H1 (cell line): Measurements from ENCODE around the gene ZNF622. TPM values are rescaled to one million over a fixed set of nuclear protein-coding genes. Genes with fewer than 3 reads are reported as not detected.
A peak's percentile ranks its signal among the peaks of the same experiment; 100 is the strongest.

Source experiments
- CTCF ChIA-PET: fragments of 300-600 bp; sonication (Branson Sonifier 250); formaldehyde crosslinking; loops from one replicate; lab custom pipeline; 2021; ENCODE audit not compliant: partially characterized antibody; lab: Charles Lee
- POLR2A ChIA-PET: fragments of 300-600 bp; sonication (Branson Sonifier 250); formaldehyde crosslinking; loops from one replicate; lab custom pipeline; 2021; ENCODE audit warnings: inconsistent platforms; ENCODE audit not compliant: partially characterized antibody; lab: Charles Lee
- DNase-seq, 2 experiments: peaks; one replicate each; pipeline versions ENCODE4 v3.0.0 to v3.0.0-alpha.2; 2010 to 2022; ENCODE audit warnings: low spot score in 2 of 2, low read depth in 1 of 2, mixed read lengths in 1 of 2
- FAIRE-seq: peaks from 2 replicates; lab custom pipeline; 2011; peaks lifted over from hg19 to GRCh38; lab: Jason Lieb, UNC
- H2AFZ ChIP-seq: 2 replicates; pipeline ENCODE4 v1.8.1; 2012; ENCODE audit warnings: low read length, inconsistent platforms
- H2AK5ac ChIP-seq: 2 replicates; pipeline ENCODE4 v1.6.1; 2013; ENCODE audit warnings: low read depth, low read length
- H2BK120ac ChIP-seq: replicated peaks from 2 replicates; pipeline ENCODE3; 2013; ENCODE audit warnings: low read depth, low read length, inconsistent platforms
- H2BK12ac ChIP-seq: 2 replicates; pipeline ENCODE4 v1.6.1; 2013; ENCODE audit warnings: low read depth, low read length
- H2BK15ac ChIP-seq: 2 replicates; pipeline ENCODE4 v1.6.1; 2013; ENCODE audit warnings: low read length
- H2BK20ac ChIP-seq: 2 replicates; pipeline ENCODE4 v1.6.1; 2013; ENCODE audit warnings: low read length
- H2BK5ac ChIP-seq: 2 replicates; pipeline ENCODE4 v1.6.1; 2013; ENCODE audit warnings: low read depth, low read length
- H3K14ac ChIP-seq: 2 replicates; pipeline ENCODE4 v1.6.1; 2013; ENCODE audit warnings: inconsistent platforms; ENCODE audit not compliant: insufficient read length
- H3K18ac ChIP-seq: 2 replicates; pipeline ENCODE4 v1.6.1; 2013; ENCODE audit warnings: low read length; ENCODE audit errors: extremely low read depth
- H3K23ac ChIP-seq: 2 replicates; pipeline ENCODE4 v1.6.1; 2013; ENCODE audit warnings: inconsistent platforms; ENCODE audit not compliant: insufficient read length
- H3K23me2 ChIP-seq: 2 replicates; pipeline ENCODE4 v1.6.1; 2013; ENCODE audit warnings: low read depth, low read length
- H3K27ac ChIP-seq: 2 replicates; pipeline ENCODE4 v1.6.1; 2011; ENCODE audit warnings: low read depth, low read length, inconsistent platforms
- H3K27me3 ChIP-seq, 4 experiments: replicated peaks in 1 of 4; 1 replicate in 1 of 4; 2 replicates in 3 of 4; pipeline versions ENCODE4 v1.6.1 to v1.8.1; 2011 to 2013; ENCODE audit warnings: low read length in 3 of 4, mild to moderate bottlenecking in 3 of 4, inconsistent platforms in 2 of 4, mixed read lengths in 2 of 4, moderate library complexity in 1 of 4; ENCODE audit not compliant: control insufficient read depth in 3 of 4, insufficient read depth in 3 of 4; ENCODE audit errors: extremely low read depth in 1 of 4
- H3K36me3 ChIP-seq, 4 experiments: 2 replicates each; pipeline versions ENCODE4 v1.6.1 to v1.8.1; 2011 to 2013; ENCODE audit warnings: mild to moderate bottlenecking in 4 of 4, low read length in 3 of 4, moderate library complexity in 2 of 4, control low read depth in 1 of 4, inconsistent platforms in 1 of 4; ENCODE audit not compliant: insufficient read depth in 4 of 4, control insufficient read depth in 2 of 4
- H3K4ac ChIP-seq: replicated peaks from 2 replicates; pipeline ENCODE3; 2013; ENCODE audit warnings: low read length, low read depth, mixed read lengths, inconsistent platforms; ENCODE audit not compliant: insufficient read length
- H3K4me1 ChIP-seq, 4 experiments: replicated peaks in 1 of 4; 1 replicate in 1 of 4; 2 replicates in 3 of 4; pipeline versions ENCODE4 v1.6.1 to v1.8.1; 2011 to 2013; ENCODE audit warnings: low read length in 3 of 4, inconsistent platforms in 2 of 4, mixed read lengths in 1 of 4; ENCODE audit not compliant: insufficient read depth in 4 of 4, control insufficient read depth in 3 of 4
- H3K4me2 ChIP-seq, 2 experiments: 2 replicates each; pipeline versions ENCODE4 v1.6.1 to v1.8.1; 2011 to 2013; ENCODE audit warnings: low read depth in 2 of 2, low read length in 2 of 2, control low read depth in 1 of 2, inconsistent platforms in 1 of 2, mild to moderate bottlenecking in 1 of 2; ENCODE audit not compliant: insufficient read depth in 1 of 2
- H3K4me3 ChIP-seq, 4 experiments: fragments of 200-600, 300-600 bp in 1 of 4; sonication (generic), shearing (Covaris generic), sonication (Bioruptor Twin) in 1 of 4; 2 replicates each; pipeline versions ENCODE4 v1.5.1 to v1.8.1; 2011 to 2016; ENCODE audit warnings: low read length in 4 of 4, low read depth in 3 of 4, control low read depth in 2 of 4, inconsistent platforms in 2 of 4, mild to moderate bottlenecking in 2 of 4, mixed read lengths in 1 of 4, moderate library complexity in 1 of 4; ENCODE audit not compliant: insufficient read depth in 2 of 4; ENCODE audit errors: extremely low read depth in 1 of 4
- H3K56ac ChIP-seq: replicated peaks from 2 replicates; pipeline ENCODE3; 2013; ENCODE audit warnings: low read depth, mild to moderate bottlenecking, mixed read lengths, low read length, inconsistent platforms; ENCODE audit not compliant: insufficient read length
- H3K79me1 ChIP-seq: 2 replicates; pipeline ENCODE4 v1.6.1; 2013; ENCODE audit warnings: low read depth, low read length, control low read depth
- H3K79me2 ChIP-seq, 2 experiments: 2 replicates each; pipeline versions ENCODE4 v1.6.1 to v1.8.1; 2012 to 2013; ENCODE audit warnings: low read length in 2 of 2, mild to moderate bottlenecking in 2 of 2, inconsistent platforms in 1 of 2; ENCODE audit not compliant: insufficient read depth in 2 of 2, control insufficient read depth in 1 of 2
- H3K9ac ChIP-seq, 4 experiments: replicated peaks in 1 of 4; 1 replicate in 1 of 4; 2 replicates in 3 of 4; pipeline versions ENCODE4 v1.6.1 to v1.8.1; 2011 to 2013; ENCODE audit warnings: low read depth in 3 of 4, low read length in 3 of 4, control low read depth in 2 of 4, mild to moderate bottlenecking in 2 of 4, moderate library complexity in 2 of 4, inconsistent platforms in 1 of 4; ENCODE audit errors: extremely low read depth in 1 of 4
- H3K9me3 ChIP-seq, 2 experiments: 2 replicates each; pipeline versions ENCODE4 v1.6.1 to v1.8.1; 2012 to 2013; ENCODE audit warnings: mild to moderate bottlenecking in 2 of 2, moderate library complexity in 2 of 2, control low read depth in 1 of 2, inconsistent platforms in 1 of 2, low read depth in 1 of 2, low read length in 1 of 2, mixed read lengths in 1 of 2; ENCODE audit not compliant: insufficient read depth in 2 of 2
- H4K20me1 ChIP-seq, 2 experiments: replicated peaks in 1 of 2; 2 replicates each; pipeline versions ENCODE3 to v1.8.1; 2011 to 2013; ENCODE audit warnings: inconsistent platforms in 2 of 2, low read length in 2 of 2, mild to moderate bottlenecking in 1 of 2; ENCODE audit not compliant: insufficient read depth in 2 of 2, control insufficient read depth in 1 of 2
- H4K5ac ChIP-seq: 2 replicates; pipeline ENCODE4 v1.6.1; 2013; ENCODE audit warnings: low read length, low read depth, mixed read lengths, inconsistent platforms; ENCODE audit not compliant: insufficient read length
- H4K8ac ChIP-seq: 2 replicates; pipeline ENCODE4 v1.8.0; 2013; ENCODE audit warnings: mild to moderate bottlenecking, moderate library complexity, low read length, inconsistent platforms; ENCODE audit not compliant: insufficient read depth; ENCODE audit errors: extremely low read depth
- H4K91ac ChIP-seq: replicated peaks from 2 replicates; pipeline ENCODE3; 2013; ENCODE audit warnings: low read length, mixed read lengths, inconsistent platforms; ENCODE audit not compliant: insufficient read length
- CEBPB ChIP-seq: IDR thresholded peaks from 2 replicates; pipeline ENCODE4 v1.6.1; 2012; ENCODE audit warnings: low read depth, low read length
- RFX5 ChIP-seq: IDR thresholded peaks from 2 replicates; pipeline ENCODE4 v1.6.1; 2011; ENCODE audit warnings: low read depth, low read length, improper control_type of control experiment, borderline replicate concordance
- WGBS, 2 experiments: shearing (Covaris generic) in 1 of 2; methylation state at CpG; one replicate each; pipeline versions ENCODE4 v1.1.6 to v1.1.7; 2013 to 2015; ENCODE audit warnings: low lambda C conversion rate in 2 of 2, mixed read lengths in 2 of 2, inconsistent platforms in 1 of 2, low coverage in 1 of 2, missing lambda C conversion rate in 1 of 2; ENCODE audit not compliant: insufficient replicate concordance in 2 of 2, insufficient coverage in 1 of 2, insufficient read length in 1 of 2; ENCODE audit errors: extremely low coverage in 1 of 2, missing lambda C conversion rate in 1 of 2; 5-methylcytosine and 5-hydroxymethylcytosine counted together
- polyA plus RNA-seq, 7 experiments: library from polyadenylated mRNA; depleted of rRNA in 3 of 7; stranded (reverse) in 5 of 7; unstranded in 2 of 7; fragments of >200 nt in 5 of 7; fragments of 200-250 nt in 2 of 7; gene quantifications; 1 replicate in 5 of 7; 2 replicates in 1 of 7; 4 replicates in 1 of 7; pipeline versions ENCODE4 v1.2.1 to v1.2.3, GENCODE V29; 2011 to 2013; ENCODE audit warnings: missing spikeins in 2 of 7, mixed read lengths in 2 of 7
- total RNA-seq: library from RNA; stranded (reverse); fragmentation: NEBNext Ultra II Directional; extraction: Animal tissue kit (Norgen Biotek cat#: 25700); gene quantifications from 2 replicates; pipeline ENCODE4 v1.2.1, GENCODE V29; 2021

The ZNF622 gene
- total and polyA plus RNA-seq, 2 of the 8 experiments (the other 6 are each of a cell fraction or from before 2014, with no cell fraction given), result 8.8 to 30.8 TPM

- WGBS, 2 experiments, result 83% methylated on average over 3 of the region's 3 CpGs; no CpG with 5 or more reads in 1 of the 2 experiments
- no peak overlapping the region for H3K4me3 ChIP-seq
- H4K91ac ChIP-seq, result no peak overlapping the region
- no peak overlapping the region for H2AK5ac ChIP-seq
- H2BK15ac ChIP-seq, result no peak overlapping the region
- peaks cover 0 to 1% (median 0%) of the 10 kb centered on the region in 4 experiments; a peak in 1 of 7 replicates for H3K27me3 ChIP-seq
- ChIA-PET POLR2A (no interaction called here), CTCF (interaction anchor here (0.9 kb wide), 1 partner anchor 31 kb away, joined by 3 read pairs; no protein-coding TSS in a partner anchor)
- no peak overlapping the region for H4K5ac ChIP-seq
- no peak overlapping the region for H3K56ac ChIP-seq
- H2BK120ac ChIP-seq, result no peak overlapping the region
- no peak for TF ChIP-seq RFX5
- TF ChIP-seq CEBPB, result peak; percentile 45; the same call in 1 of the 2 replicates
- H3K23me2 ChIP-seq, result no peaks in the 10 kb centered on the region
- FAIRE-seq (no peak), DNase-seq (no peak)
- H3K14ac ChIP-seq, result no peak overlapping the region
- H4K8ac ChIP-seq, result no peak overlapping the region
- H3K23ac ChIP-seq, result no peak overlapping the region
- no peak overlapping the region for H3K27ac ChIP-seq
- H3K4ac ChIP-seq, result no peak overlapping the region
- H2BK5ac ChIP-seq, result no peak overlapping the region
- H3K18ac ChIP-seq, result no peak overlapping the region
- H2AFZ ChIP-seq, result no peak overlapping the region
- no peak overlapping the region for H3K4me2 ChIP-seq
- no peaks in the 10 kb centered on the region for H3K9me3 ChIP-seq
- H2BK12ac ChIP-seq, result no peak overlapping the region
- no peaks in the 10 kb centered on the region for H3K79me2 ChIP-seq
- H2BK20ac ChIP-seq, result no peak overlapping the region
- H4K20me1 ChIP-seq, result no peaks in the 10 kb centered on the region
- no peaks in the 10 kb centered on the region for H3K36me3 ChIP-seq
- H3K9ac ChIP-seq, result no peak overlapping the region
- H3K4me1 ChIP-seq, result no peaks in the 10 kb centered on the region
- no peaks in the 10 kb centered on the region for H3K79me1 ChIP-seq
These were observed 59.6 kb downstream of the ZNF622 start for GRCh38 chr5:16406023-16406422.

Other genes with a start within 250 kb of the ZNF622 start
- gene RETREG1, start 151.2 kb upstream of the ZNF622 start, total RNA-seq, result 1.9 TPM in 2 replicates
- gene RETREG1, start 151.2 kb upstream of the ZNF622 start, polyA plus RNA-seq (2011; rRNA removed), result 0.62 and 1.2 TPM in 2 replicates